HL-60/S4 treated with phorbol 12-myristate 13-acetate at 8.2 ng/mL for 4 days and 3 days (cell line): ENCODE measurements around the gene MVD.

Experiments
- in situ Hi-C: fragments of 300-500 bp; cut with MboI; formaldehyde crosslinking; loops from 2 replicates; pipeline ENCODE4 v1.15.0; 2022; ENCODE audit warnings: low sequenced_read_pairs

MVD gene

DNA sequence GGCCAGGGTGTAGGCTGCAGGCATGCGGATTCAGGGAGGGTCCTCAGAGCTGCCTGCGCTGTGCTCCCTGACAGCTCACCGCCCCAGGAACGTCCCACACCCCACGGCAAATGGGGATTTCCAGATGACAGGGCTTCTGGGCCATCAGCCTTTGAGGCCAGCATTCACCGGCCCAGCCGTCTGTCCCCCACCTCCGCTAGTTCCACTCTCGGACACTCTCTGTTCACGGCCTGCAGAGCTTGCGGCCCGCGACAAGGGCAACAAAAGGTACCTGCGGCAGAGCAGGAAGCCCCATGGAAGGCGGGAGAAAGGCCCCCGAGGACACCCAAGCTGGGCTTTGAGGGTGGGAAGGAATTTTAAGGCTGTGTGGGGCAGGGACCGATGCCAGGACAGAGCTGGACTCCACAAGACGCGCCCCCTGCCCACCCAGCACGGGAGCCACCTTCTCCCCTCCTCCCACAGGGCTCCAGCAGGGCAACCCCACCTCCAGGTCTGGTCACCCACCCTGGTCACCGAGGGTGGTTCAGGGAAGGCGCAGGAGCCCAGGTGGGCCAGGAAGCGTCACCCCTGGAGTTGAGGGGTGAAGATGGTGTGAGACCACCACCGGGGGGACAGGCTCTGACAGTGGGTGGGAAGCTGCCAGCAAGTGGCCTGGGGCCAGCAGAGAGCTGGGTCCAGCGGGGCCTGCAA, 6.5 kb downstream of the MVD start:
- in situ Hi-C loops = no loop called here

DNA sequence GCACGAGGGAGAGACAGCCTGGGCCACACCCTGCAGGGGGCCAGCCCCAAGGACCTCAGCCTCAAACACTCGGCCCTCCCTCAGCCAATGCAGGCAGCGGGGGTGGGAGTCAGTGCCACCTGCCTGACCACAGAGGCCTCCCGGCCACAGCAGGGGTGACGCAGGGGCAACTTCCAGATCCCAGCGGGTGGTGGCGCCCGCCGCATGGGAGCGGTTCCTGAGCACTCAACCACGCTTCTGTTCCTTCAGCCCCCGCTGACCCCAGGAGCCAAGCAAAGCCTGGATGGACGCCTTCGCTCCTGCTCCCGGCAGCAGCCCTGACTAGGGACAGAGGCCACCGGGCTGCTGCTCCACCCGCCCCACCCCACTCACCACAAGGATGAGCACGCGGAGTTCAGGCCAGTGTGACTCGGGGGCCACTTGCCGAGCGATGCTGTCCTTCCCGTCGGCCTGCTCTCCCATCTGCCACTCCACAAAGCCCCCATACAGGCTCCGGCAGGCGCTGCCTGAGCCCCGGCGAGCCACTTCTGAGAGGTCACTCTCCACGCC, 7.1 kb downstream of the MVD start:
- in situ Hi-C loops = no loop called here

DNA sequence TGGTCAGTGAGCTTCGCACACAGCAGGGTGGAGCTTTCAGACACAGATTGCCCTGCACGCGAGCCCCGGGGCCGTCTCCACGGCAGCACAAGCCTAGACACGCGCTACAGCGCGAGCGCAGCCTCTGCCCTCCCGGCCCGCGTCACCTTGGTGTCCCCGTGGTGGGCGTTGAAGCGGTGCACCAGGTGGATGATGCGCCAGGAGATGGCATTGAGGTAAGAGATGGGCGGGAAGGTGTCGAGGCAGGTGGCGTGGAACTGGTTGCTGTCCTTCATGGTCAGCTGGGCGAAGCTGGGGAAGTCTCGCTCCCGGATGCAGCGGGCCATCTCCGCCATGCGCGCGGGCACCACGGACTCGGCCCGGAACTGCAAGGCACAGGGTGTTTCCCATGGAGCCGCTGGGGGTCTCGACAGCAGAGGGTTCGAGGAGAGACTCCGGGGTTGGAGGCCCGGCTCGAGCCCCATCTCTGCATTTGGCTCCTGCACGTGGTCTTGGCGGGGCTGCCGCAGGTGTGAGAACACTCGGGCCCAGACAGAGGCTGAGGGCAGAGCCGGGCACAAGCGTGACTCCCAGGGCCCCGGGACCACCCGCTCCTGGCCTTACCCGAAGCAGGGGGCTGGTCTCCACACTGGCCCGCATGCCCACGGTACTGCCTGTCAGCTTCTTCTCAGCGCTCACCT, 7.7 kb downstream of the MVD start:
- in situ Hi-C loops = no loop called here

DNA sequence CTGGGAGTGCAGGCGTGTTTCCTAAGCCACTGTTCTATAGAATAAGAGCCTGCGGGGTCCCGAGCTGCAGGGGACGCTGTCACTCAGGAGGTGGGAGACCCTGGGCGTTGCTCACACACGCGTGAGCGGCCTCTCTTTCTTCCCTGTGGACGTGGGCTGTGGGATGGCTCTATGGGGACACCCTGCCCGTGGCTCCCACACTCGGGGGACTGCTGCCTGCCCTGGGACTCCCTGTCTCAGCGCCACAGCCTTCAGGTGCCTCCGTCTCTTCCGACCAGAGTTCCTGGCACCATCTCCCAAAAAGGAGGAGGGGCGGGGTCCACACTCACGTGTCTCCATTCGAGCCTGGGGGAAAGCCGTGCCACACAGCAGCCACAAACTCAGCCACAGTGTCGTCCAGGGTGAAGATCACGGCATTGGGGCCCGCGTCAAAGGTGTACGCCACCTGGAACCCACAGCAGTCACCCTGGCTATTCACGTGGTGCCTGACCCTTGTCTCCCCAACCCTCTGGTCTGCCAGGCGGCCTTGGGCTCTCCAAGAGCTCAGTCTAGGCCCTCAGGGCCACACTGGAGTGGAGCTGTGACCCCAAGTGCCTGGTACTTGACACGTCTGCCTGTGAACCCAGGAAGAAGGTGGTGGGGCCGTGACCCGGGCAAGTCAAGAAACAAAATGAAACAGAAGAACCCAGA, 8.4 kb downstream of the MVD start:
- in situ Hi-C loops = no loop called here

DNA sequence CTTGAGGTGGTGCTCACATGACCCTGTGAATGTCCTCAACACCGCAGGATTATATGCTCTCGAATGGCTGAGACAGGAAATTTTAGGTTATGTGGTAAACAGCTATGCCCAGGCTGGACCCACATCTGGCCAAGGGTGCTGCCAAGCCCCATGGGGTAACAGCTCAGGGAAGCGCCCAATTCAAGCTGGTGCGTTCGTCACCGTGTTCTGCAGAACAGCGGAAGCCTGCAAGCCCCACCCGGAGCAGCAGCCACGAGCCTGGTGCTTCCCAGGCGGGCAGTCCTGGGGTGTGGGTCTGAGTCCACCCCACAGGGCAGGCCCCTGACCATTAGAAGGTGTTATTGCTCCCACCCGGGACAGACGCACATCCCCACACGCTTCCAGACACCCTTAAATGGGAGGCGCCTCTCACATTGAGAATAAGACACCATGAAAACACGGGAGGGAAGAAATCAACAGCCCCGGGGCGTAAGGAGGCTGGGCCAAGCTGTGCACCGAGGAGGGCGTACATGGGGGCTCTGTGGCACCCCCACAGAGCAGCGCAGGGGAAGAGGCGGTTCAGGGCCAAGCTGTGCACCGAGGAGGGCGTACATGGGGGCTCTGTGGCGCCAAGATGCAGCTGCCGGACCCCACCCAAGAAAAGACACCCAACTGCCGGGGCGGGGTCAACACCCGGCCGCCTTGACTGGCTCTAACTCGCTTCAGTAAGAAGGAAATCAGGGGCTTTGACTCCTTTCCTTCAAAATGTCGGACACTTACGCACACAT, 9.1 kb downstream of the MVD start:
- in situ Hi-C loops = no loop called here

DNA sequence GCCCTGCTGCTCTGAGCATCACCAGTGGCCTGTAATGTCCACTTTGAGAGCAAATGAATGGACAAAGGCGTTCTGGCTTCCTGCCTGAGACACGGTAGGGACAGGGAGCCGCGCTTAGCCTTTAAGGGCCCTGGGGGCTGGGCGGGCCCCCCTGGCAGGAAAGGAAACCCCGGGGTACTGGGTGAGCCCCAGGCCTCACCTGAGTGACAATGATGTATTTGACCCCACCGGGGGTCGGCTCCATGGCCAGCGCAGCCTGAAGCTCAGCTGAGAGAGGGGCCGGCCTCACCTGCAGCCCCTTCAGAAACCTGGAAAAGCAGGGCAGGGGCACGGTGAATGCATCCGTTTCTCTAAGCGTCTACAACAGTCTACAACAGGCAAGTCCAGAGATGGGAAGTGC, 9.8 kb downstream of the MVD start:
- in situ Hi-C loops = no loop called here

DNA sequence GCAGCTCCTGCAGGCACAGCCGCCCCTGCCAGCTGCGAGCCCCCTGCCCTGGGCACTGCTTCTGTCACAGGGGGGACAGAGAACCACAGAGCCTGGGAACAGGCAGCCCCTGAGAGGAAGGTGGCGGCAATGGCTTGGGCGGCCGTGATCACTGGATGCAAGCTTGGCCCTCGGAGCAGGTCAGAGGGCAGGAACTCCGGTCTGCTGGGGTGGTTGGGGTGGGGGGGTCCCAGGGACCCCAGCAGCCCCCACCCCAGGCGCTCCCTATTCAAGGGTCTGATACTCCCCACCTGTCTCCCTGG, 10.2 kb downstream of the MVD start:
- in situ Hi-C loops = no loop called here

DNA sequence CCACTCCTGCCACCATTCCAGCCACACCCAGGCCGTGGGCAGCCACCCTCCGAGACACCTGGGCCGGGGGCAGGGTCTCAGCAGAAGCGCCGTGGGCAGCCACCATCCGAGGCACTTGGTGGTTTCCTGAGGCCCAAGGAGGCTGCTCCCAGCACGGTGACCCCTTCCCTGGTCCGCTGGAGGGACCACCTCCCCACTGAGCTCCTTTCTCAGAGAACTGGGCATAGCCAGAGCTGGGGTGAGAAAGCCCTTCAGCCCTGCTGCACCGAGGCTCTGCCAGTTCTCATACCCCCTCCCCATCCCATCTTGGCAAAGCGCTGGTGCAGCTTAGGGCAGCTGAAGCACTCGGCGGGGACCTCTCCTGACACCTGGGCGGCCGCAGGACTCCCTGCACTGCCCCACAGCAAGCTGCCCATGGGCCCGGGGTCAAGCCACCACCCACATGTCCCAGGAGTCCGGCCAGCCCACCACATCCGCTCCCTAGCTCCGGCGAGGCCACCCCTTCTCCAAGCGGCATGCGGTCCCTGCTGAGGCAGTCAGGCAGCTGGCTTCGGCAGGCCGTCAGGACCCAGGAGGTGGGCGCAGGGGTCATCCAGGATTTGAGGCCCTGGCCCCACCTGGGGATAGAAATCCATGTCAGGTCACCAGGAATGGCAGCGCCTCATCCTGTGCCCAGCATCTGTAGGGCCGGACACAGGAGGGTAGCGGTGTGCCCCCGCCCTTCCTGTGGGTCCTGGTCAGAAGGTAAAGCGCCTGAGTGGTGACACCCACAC, 10.7 kb downstream of the MVD start:
- in situ Hi-C loops = no loop called here

DNA sequence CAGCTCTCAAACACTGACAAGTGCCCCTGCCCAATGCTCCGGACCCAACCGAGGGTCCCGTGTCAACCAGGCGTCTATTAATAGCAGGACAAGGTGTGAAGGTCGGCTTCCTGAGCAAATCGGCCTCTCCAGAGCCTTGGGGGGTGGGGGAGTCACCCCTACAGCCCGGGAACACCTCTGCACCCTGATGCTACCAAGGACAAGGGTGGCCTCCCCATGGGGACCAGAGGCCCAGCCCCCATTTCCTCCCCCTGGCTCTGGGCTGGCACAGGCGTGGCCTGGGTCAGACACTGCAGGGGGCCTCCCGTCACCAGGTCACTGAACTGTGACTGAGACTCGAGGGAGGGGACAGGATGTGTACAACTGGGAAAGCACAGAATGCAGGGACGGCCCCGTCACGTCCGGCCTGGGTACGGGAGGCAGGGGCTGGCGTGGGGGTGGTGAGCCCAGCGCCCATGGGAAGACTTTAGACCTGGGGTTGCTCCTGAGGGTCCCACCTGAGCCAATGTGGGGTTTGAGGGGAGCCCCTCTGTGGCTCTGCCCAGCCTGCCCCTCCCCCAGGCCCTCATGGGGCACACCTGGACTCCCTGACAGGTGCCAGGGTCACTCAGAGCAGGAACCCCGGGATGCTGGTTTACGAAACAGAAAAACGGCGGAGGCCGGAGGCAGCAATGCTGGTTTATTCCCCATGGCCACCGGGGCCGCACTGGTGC, 11.5 kb downstream of the MVD start:
- in situ Hi-C loops = no loop called here

DNA sequence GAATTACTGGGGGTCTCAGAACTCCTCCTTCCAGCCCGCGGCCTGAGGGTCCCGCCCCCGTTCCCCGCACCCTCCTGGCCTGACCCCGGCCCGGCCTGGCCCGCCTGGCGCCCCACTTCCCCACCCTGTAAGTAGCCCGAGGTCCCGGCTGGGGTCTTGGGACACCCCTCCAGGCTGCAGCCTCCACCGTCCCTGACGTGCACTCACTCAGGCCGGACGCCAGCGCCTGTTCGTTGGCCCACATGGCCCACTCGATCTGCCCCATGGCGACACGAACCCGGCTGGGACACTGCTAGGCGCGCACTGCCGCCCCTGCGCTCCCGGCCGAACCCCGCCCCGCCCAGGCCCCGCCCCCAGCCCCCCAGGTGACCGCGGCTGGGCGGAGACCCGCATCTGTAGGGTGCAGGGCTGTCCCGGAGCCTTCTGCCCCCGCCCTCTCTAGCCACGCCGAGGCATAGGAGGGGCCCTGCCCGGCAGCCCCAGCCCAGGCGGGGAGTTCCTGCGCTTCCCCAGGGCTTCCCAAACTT, 12.1 kb downstream of the MVD start, which contains the start of gene CYBA:
TSS of gene CYBA (minus strand) at position 305 of the 527 bp plus-strand sequence. CDS start at position 265, 40 bp downstream.
- in situ Hi-C loops = no loop called here

DNA sequence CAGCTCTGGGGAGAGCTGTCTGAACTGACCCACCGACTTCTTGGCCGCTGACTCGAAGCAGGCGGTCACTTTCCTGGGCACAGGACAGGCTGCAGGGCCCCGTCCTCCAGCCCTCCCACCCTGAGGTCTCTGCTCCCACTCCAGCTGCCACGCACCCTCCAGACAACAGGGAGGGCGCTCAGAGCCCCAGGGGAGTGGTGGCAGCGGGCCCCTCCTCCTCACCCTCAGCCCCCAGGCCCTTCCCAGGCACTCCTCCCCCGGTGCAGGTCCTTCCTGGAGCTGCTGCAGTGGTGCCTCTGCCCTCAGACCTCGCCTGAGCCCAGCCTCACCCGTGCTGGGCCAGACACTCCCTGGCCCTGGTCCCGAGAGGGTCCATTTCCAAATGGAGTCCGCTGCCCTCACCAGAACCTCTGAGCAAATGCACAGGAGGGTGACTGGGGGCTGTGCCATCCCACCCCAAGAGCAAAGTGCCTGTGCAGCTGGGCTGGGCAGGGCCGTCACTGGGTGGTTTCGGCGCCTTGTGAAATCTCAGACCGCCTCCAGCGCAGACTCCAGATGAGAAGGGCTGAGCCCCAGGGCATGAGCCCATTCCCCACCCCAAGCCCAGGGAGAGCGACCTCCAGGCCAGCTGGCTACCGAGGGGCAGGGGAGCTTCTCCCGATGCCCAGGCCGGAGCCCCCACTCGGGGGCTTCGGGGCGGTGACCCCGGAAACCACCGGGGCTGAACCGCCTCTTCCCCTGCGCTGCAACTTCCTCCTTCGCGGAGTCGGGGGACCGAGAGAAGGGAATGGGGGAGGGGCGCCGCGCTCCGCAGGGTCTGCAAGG, 12.8 kb downstream of the MVD start:
- in situ Hi-C loops = no loop called here

DNA sequence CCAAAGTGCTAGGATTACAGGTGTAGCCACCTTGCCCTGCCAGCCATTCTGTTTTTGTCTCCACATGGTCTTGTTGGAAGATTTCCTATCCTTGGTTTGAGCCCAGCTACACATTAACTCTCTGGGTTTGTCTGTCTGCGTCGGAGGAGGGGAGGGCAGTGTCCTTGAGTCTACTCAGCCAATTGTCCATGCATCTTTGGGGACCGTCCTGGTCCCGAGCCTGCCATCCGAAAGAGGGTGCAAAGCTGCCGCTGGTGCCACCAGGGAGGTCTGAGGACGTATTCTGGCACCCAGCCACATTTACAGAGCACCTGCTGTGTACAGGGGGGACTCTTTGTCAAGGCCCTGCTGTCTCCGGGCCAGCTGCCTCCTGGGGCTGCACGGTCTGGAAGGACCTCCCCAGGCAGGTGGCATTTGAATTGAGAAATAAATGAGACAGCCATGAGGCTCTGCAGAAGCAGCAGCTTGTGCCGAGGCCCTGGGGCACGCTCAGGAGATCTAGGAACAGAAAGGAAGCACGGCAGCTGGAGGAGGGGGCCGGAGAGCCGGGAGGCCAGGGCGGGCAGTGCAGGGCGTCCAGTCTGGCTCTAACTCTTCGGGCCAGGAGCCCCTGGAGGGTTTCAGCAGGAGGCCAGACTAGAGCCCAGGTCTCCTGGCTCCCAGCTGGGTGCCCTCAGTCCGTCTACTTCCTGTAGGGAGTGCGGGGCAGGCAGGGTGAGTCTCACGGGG, 13.5 kb downstream of the MVD start:
- in situ Hi-C loops = no loop called here

DNA sequence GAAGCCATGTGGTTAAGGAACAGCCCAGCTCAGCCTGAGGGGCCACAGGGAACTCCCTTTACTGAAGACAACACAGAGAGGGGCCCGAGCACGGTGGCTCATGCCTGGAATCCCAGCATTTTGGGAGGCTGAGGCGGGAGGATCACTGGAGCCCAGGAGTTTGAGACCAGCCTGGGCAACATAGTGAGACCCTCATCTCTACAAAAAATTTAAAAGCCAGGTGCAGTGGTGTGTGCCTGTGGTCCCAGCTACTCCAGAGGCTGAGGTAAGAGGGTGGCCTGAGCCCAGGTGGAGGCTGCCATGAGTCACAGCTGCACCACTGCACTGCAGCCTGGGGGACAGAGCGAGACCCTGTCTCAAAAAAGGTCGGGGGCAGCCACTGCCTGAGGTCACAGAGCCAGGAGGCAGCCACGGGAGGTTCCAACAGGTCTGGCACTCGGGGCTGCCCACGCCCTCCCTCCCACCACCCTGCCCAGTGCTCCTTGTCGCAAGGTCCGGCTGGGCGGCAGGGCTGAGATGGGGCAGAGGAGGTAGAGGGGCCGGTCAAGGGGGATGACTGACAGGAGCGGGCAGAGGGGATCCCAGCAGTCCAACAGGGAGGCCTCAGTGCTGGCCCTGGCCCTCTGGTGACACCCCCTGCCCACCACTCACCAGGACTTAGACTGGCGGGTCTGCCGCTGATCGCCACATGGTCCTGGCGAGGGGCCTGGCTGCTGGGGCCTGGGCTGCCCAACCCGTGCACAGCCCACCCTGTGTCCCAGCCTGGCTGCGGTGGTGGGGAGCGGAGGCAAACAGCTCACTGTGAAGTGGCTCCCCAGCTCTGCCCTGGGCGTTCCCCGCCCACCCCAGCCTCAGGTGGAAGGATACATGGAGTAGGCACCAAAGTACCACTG, 15.5 kb downstream of the MVD start:
- in situ Hi-C loops = no loop called here

DNA sequence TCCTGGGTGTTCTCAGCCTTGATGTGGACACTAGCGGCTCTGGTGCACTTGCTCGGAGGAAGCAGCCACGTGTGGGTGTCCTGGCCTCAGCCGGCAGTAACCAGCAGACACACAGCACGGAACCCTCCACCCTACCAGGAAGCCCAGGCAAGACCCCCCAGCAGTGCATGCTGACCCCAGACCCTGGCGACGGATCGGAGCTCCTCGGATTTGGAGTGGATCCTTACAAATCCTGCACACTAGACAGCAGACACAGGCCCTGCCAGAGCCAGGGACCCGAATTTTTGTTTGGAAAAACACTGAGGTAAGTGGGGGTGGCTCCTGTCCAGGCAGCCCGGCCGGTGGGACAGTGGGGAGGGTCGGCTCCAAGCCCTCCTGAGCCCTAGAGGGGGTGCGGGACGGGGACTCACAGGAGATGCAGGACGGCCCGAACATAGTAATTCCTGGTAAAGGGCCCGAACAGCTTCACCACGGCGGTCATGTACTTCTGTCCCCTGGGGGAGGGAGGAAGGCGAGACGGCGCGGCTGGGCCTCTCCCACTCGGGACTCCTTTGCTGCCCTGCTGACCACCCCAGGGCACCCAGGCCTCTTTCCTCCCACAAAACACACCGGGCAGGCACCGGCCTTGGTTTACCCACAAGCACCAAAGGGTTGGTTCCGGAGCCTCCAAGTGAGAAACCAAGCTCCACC, 16.4 kb downstream of the MVD start:
- in situ Hi-C loops = no loop called here

DNA sequence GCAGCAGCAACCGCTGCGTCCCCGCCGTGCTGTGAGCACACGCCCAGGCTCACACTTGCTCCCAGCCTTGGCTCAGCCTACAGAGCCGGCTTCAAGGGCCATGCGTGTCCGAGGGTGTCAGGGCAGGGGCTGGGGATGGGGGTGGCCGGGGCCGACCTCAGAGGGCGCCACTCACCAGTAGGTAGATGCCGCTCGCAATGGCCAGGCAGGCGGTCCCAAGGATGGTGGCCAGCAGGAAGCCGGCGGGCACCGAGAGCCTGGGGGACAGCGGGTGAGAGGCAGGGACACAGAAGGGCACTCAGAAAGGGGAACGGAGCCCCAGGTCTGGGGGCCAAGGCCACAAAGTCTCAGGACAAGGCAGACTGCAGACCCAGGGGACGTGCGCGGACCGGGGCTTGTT, 16.9 kb downstream of the MVD start:
- in situ Hi-C loops = no loop called here

DNA sequence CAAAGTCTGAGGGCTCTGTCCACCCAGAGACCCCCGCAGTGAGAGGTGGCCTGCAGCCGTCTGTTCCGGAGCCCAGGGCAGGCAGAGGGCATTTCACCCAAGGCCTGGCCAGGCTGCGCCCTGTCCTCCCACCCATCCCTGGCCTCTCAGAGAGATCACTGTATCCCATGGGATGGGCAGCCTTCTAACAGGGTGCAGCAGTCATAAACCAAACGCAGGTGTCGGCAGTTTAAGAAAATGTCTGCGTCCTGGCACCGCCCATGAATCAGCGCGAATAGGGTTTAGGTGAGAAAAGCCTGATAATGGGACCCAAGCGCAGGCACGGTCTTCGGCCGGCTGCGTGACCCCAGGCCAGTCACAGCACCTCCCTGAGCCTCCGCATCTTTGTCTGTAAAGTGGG, 17.4 kb downstream of the MVD start:
- in situ Hi-C loops = no loop called here

DNA sequence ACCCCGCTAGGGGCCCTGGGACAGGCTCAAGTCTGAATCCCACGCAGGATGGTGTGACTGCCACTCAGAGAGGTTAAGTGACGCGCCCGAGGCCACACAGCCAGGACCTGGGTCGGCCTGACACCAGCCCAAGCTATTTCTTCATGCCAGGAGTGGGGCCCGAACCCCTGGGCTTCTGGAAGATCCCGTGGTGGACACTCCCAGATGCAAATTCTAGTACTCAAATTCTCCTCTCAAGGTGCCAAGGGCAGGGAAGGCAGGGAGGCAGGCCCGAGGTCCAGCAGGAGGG, 19.3 kb downstream of the MVD start:
- in situ Hi-C loops = no loop called here
